CD4-positive, alpha-beta T cell treated with Interleukin-4 for 1 hour (primary cell): ENCODE results near the gene CHCHD6.

Experiments used
- DNase-seq, 2 donors: peaks; one replicate each; pipeline ENCODE4 v3.0.0-alpha.2; 2020 to 2022

Gene CHCHD6

GRCh38 chr3:126946405-126946804 is 242.4 kb downstream of the CHCHD6 start:
- DNase-seq: no peak

GRCh38 chr3:126947429-126947828 is 243.4 kb downstream of the CHCHD6 start:
- DNase-seq: no peak

- DNase-seq: no peak
These were observed 245.0 kb downstream of the CHCHD6 start for GRCh38 chr3:126948980-126949535.

DNA sequence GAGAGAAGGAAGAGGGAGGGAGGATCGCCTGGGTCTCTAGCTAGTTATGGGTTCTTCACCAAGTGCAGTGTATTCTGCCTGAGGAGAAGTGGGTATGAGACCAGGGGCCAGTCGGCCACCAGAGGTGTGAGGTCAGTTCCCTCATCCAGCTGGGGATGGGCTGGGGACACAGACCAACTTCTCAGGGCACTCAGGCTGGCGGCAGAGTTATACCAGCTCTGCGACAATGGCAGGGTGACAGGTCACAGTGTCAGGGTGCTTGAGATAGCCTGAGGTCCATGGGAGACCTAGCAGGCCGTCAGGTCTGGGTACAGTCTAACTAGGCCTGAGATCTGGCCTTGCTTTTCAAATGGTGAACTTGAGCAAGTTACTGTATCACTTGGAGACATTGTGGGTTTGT is 247.5 kb downstream of the CHCHD6 start:
- DNase-seq: no peak

DNA sequence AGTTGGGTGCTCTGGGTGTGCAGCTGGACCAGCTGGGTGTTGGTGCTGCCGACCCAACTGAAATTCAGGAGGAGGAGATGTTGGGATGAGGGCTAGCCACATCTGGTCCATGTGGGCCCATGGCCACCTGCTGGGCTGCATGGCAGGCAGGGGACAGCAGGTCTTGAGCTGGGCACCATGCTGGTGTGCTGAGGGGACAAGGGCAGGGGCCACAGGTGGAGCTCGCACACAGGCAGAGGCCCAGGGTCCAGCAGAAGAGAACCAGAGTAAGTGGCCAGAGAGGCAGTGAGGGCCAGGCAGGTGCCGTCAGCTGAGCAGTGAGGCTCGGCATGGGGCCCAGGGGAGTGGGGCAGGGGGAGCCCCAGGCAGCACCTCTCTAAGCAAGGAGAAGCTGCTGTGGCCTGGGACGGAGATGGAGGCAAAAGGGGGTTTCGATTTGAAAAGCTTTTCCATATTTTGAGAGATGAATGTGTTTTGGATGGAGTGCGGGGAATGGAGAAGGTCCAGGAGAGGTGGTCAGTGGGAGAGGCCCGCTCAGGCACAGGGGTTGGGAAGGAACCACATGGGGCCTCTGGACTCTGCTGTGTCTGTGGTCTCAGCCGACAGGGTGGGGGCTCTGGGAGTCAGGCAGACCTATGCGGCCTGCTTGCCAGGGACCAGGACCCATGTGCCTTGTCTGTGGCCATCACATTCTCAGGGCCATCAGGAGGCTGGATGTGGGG is 248.4 kb downstream of the CHCHD6 start:
- no peak for DNase-seq

GRCh38 chr3:126952983-126953660 is 249.1 kb downstream of the CHCHD6 start:
- no peak for DNase-seq

DNA sequence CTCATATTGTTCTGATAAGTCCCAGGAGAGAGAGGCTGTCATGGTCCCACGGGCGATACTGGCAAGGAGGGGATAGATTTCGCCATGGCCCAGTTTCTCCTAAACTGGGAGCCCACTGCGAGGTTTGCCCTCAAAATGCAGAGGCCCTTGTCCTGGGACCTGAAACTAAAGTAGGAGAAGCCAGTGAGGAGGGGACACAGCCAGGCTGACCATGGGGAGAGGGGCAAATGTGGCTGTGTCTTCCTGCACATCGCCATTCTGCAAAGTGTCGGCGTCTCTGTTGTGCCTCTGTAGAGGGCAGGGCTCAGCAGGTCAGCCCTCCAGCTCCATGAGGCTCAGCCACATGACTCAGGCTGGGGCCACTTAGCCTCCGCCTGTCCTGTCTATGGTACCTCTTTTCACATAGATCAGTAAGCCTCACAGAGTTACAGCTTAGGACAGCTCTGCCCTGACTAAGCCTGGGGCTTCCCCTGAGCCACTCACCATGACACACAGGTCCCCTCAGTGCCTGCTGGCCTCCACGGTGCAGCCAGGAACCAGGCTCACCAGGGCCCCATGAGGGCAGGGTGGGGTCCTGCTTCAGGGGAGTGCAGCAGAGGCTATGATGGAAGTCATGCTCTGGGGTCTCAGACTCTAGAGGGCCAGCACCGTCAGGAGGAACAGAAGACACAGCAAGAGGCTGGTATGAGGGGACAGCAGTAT is 250.3 kb downstream of the CHCHD6 start:
- no peak for DNase-seq

DNA sequence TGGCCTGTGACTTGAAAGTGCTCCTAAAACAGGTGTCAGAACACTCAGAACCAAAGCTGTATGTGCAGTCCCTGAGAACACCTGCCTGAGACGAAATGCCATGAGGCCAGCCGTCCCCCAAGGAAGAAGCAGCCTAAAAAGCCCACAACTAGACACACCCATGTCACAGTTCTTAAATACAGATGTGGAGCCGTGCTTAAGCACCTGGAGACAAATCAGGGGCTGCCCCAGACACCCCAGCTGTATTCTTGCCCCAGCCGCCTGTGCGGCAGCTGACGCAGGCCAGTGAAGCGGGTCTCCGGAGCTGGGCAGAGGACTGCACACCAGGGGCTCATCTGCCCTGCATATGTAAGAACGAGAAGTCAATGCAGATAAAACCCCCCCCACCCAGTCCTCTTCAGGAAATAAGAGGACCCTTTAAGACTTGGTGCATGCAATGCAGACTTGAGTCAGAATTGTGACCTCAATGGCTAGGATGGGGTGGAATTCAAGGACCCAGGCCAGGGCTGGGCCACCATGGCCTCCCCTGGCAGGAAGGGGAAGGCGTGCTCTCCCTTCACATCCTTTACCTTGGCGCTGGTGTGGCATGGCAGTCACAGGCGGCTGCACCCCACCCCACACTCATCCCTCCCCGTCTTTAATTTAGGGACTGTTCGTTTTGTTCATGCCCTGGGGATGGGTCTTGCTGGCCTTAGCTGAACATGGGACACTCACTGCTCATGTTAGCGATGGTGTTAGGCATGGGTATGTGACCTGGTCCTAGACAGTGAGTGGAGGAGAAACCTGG is 251.2 kb downstream of the CHCHD6 start:
- DNase-seq: peak in 1 of 2 donors; percentile 59

DNA sequence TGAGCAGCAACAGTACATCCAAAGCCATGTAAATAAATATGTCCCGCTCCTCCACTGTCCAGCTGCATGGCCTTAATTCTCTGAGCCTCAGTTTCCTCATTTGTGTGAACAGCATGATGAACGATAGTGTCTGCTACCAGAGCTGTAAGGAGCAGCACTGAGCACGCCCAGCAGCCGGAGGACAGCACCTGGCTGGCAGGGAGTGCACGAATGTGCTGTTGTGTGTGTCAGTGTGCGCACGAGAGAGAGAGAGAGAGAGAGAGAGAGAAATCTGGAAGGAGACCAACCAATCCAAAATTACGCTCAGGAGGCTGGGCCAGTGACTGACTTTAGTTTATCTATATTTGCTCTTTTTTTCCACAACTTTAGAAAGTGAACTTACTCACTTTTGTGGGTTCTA is 252.3 kb downstream of the CHCHD6 start:
- DNase-seq: no peak

GRCh38 chr3:126956866-126957650 is 253.0 kb downstream of the CHCHD6 start:
- no peak for DNase-seq

DNA sequence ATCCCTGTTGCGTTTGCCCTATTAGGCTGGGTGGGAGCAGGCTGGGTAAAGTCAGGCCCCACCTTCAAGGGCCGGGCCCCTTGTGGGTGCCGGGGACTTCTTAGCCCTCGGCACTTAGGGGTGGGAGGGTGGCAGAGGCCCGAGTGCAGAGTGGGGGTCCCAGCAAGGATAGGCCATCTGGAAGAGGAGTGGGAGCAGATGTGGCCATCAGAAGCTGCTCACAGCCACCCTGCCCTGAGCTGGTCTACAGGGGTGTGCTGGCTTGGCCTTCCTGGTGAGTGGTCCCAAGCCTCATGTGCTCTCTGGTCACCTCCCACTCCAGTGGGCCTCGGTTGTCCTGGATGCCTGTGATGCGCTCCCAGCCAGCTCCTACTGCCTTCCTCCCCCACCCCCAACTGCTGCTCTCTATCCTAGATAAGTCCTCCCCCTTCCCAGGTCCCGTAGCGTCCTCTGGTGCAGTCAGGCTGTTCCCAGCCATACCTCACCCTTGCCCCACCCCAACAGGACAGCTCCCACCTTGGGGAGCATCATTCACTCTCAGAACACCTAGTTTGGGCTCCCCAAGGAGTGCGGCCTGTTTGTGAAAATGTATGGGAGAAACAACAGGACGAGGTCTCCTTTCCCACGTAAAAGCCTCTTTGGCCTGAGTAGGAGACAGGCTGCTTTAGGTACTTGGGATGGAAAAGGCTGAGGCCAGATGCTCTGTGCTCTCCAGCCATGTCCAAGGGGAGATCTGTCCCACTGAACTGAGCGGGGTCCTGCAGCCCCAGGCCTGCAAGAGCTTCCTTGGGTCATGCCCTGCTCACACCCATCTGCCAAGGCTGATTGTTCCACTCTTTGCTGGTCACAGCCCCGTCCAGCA is 254.0 kb downstream of the CHCHD6 start:
- DNase-seq: no peak

GRCh38 chr3:126958638-126959085 is 254.6 kb downstream of the CHCHD6 start:
- no peak for DNase-seq

DNA sequence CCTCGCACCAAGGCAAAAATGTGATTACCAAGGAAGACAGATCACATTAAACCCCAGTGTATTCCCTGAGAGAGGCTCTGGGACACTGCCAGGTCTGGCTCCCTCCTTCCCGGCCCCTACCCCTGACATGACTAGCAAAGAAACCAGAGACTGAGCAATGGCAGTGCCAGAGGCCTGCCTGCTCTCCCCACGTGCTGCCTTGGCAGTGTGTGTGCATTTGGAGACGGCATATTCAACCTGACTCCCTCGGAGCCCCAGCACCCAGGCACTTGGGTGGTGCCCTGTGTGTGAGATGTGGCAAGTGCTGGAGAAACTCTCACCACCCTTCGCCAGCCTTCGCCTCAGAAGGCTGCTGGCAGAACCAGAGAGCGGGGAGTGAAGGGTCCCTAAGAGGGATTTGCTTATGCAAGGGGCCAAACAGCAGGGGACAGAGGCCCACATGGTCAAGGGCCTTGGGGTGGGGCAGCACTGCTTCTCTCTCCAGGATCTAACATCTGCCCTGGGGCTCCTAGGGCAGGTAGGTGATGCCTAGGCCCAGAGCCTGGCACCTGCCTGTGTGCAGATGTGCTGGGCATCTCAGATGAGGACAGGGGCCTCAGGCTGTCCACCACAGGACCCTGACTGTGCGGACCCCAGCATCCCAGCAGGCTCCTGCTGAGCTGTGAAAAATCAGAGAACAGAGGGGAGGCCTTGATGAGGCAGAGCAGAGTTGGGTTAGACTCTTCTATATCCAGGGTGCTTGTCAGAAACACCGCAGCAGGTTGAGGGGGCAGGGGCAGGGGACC is 255.3 kb downstream of the CHCHD6 start:
- no peak for DNase-seq

DNA sequence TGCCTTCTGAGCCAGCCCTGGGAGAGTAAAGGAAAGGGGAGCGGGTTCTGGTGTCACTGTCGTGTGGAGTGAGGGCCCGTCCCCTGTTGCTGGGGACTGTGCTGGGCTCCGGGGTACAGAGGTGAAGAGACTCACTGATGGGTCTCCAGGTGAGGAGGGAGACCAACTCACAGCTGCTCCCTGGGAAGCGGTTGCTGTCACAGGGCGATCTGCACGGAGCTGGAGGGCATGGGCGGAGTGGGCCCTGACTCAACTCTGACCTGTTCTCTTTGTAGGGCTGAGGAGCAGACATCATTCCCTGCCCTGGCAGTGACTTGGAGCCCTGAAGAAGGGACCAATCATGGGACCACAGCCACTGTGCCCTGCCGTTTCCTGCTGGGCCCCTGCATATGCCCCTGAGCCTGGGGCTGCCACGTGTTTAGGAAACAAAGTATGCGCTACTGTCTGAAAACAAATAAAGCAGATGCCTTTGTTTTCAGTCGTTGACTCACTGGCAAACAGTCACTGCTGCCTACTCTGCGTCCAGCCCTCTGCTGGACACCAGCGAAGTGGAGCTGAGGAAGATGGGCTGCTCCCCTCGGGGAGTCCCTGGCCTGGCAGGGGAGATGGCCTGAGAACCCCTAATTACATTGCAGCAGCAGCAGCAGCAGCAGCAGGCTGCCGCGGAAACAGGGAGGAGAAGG is 256.0 kb downstream of the CHCHD6 start:
- no peak for DNase-seq

GRCh38 chr3:126960604-126960995 is 256.6 kb downstream of the CHCHD6 start:
- DNase-seq: no peak

DNA sequence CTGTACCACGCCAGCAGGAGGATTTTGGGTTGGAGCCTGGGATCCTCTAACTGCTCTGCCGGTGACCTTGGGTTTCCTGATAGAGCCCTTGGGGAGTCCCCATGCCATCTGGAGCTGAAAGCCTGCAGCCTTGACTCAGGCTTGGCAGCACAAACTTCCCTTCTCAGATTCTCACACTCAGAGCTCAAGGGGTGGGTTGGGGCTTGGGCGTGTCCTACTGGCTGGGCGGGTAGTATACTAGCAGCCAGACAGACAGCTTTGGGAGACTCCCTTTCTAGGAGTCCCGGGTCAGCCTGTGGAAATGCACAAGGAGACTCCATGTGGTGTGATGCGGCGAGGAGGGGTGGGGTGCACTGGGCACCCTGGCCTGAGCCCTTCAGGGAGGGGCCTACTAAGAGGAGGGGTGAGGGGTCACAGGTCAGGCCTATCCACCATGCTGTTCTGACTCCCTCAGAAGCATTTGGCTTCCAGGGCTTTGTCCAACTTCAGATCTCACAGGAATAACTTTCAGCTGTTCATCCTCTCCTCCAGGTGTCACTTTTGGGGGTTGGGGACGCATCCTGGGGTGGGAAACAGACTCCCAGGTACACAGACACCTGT is 257.3 kb downstream of the CHCHD6 start:
- DNase-seq: no peak

DNA sequence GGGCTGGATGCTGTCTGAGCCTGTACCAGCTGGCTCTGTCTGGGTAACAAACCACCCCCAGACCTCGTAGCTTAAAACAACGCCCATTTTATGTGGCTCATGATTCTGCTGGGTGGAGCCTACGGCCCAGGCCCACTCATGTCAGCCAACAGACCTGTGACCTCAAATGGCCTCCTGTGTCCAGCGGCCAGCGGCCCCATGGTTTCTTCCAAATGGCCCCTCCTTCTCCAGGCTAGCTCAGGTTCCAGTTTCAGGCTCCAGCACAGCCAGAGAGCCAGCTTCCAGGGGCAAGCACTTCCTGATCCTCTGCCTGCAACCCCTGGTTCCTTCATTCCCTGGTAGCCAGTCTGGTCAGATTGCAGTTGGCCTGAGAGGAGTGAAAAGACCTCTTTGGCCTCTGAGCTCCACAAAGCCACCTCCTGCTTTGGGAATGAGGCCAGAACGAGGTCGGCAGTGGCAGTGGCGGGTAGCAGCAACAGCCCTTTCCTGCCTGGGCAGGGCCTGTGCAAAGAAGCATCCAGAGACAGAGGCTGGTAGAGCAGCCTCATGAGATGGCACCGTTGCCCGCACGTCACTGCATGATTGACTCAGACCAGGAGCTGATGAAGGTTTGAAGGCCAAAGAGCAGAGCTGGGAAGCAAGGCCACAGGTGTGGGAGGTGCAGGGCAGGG is 257.9 kb downstream of the CHCHD6 start:
- DNase-seq: no peak

GRCh38 chr3:126962756-126963155 is 258.7 kb downstream of the CHCHD6 start:
- no peak for DNase-seq
